A549 (cell line): ENCODE results near the gene RGS10. TPM values are rescaled to one million over a fixed set of nuclear protein-coding genes. Genes with fewer than 3 reads are reported as not detected.

Experiments
- ATAC-seq, 2 experiments: fragments of 200-7000 bp in 1 of 2; fragments of >200 bp in 1 of 2; cut with Nextera tagmentation in 1 of 2; cut with Tn5 transposase in 1 of 2; 3 replicates each; pipeline versions ENCODE4 v1.8.0 to v1.9.1; 2018 to 2020; ENCODE audit warnings: mild to moderate bottlenecking in 1 of 2, moderate library complexity in 1 of 2
- CTCF ChIA-PET: fragments of 300-600 bp; sonication (Branson Sonifier 250); formaldehyde crosslinking; extraction: SDS; loops from one replicate; lab custom pipeline; 2021; ENCODE audit warnings: antibody characterized with exemption, inconsistent platforms; lab: Yijun Ruan, JAX
- POLR2A ChIA-PET: fragments of 350-600 bp; formaldehyde crosslinking; extraction: SDS; loops from one replicate; lab custom pipeline; 2021; ENCODE audit warnings: antibody characterized with exemption, inconsistent platforms; lab: Yijun Ruan, JAX
- DNase-seq, 2 experiments: peaks; one replicate each; pipeline versions ENCODE4 v3.0.0 to v3.0.0-alpha.2; 2011 to 2016; ENCODE audit warnings: low read depth in 1 of 2, low spot score in 1 of 2
- FAIRE-seq: peaks from 2 replicates; lab custom pipeline; 2011; peaks lifted over from hg19 to GRCh38; lab: Jason Lieb, UNC
- H3K27ac ChIP-seq, 2 experiments: fragments of >200 bp; sonication (Bioruptor Twin); formaldehyde crosslinking; 3 replicates each; pipeline ENCODE4 v1.5.1; 2016 to 2017
- H3K4me1 ChIP-seq: fragments of >200 bp; sonication (Bioruptor Twin); formaldehyde crosslinking; 3 replicates; pipeline ENCODE4 v1.6.1; 2016
- H3K4me2 ChIP-seq: fragments of >200 bp; sonication (Bioruptor Twin); formaldehyde crosslinking; 3 replicates; pipeline ENCODE4 v1.6.1; 2016
- H3K4me3 ChIP-seq: fragments of >200 bp; sonication (Bioruptor Twin); formaldehyde crosslinking; 3 replicates; pipeline ENCODE4 v1.5.1; 2016
- H3K9me3 ChIP-seq: fragments of >200 bp; sonication (Bioruptor Twin); formaldehyde crosslinking; 3 replicates; pipeline ENCODE4 v1.6.1; 2016
- BCL3 ChIP-seq: fragments of >200 bp; sonication (Bioruptor Twin); formaldehyde crosslinking; IDR thresholded peaks from 3 replicates; pipeline ENCODE4 v1.6.1; 2016
- CBX2 ChIP-seq: fragments of 200-600 bp; sonication (generic); IDR thresholded peaks from 2 replicates; pipeline ENCODE4 v1.6.1; 2016; ENCODE audit warnings: low read depth, mild to moderate bottlenecking, borderline replicate concordance
- CBX8 ChIP-seq: fragments of 200-600 bp; sonication (generic); IDR thresholded peaks from 2 replicates; pipeline ENCODE4 v1.6.1; 2016
- CEBPB ChIP-seq, 2 experiments: fragments of >200 bp in 1 of 2; sonication (Bioruptor Twin) in 1 of 2; formaldehyde crosslinking in 1 of 2; IDR thresholded peaks; 2 replicates each; pipeline ENCODE4 v1.6.1; 2012 to 2016
- EP300 ChIP-seq, 2 experiments: fragments of >200 bp; sonication (Bioruptor Twin); formaldehyde crosslinking; IDR thresholded peaks; 2 replicates in 1 of 2; 3 replicates in 1 of 2; pipeline ENCODE4 v1.6.1; 2016 to 2017
- FOSB ChIP-seq: fragments of 250-450 bp; sonication (Bioruptor Pico); IDR thresholded peaks from 2 replicates; pipeline ENCODE4 v1.5.0; 2020; ENCODE audit warnings: mild to moderate bottlenecking, moderate library complexity
- FOSL2 ChIP-seq, 2 experiments: fragments of 450-650 bp in 1 of 2; fragments of >200 bp in 1 of 2; sonication (Bioruptor Twin) in 1 of 2; formaldehyde crosslinking; IDR thresholded peaks; 2 replicates each; pipeline versions ENCODE4 v1.5.0 to v1.6.1; 2016 to 2020; ENCODE audit warnings: mild to moderate bottlenecking in 1 of 2, moderate library complexity in 1 of 2
- FOXS1 ChIP-seq: fragments of 250-450 bp; sonication (Bioruptor Pico); IDR thresholded peaks from 2 replicates; pipeline ENCODE4 v1.5.0; 2020; ENCODE audit warnings: mild to moderate bottlenecking, moderate library complexity
- HDAC2 ChIP-seq: fragments of 200-600 bp; sonication (generic); IDR thresholded peaks from 2 replicates; pipeline ENCODE4 v1.6.1; 2016
- HES2 ChIP-seq: fragments of >200 bp; sonication (Bioruptor Twin); formaldehyde crosslinking; IDR thresholded peaks from 2 replicates; pipeline ENCODE4 v1.6.1; 2016
- HEYL ChIP-seq: fragments of 250-450 bp; sonication (Bioruptor Pico); IDR thresholded peaks from 2 replicates; pipeline ENCODE4 v1.8.0; 2021; ENCODE audit warnings: mild to moderate bottlenecking, moderate library complexity
- HOXB5 ChIP-seq: fragments of 250-450 bp; sonication (Bioruptor Pico); IDR thresholded peaks from 2 replicates; pipeline ENCODE4 v1.5.0; 2020; ENCODE audit warnings: mild to moderate bottlenecking, moderate library complexity
- NPAS2 ChIP-seq: fragments of 250-450 bp; sonication (Bioruptor Pico); IDR thresholded peaks from 2 replicates; pipeline ENCODE4 v1.8.0; 2022; ENCODE audit warnings: mild to moderate bottlenecking, moderate library complexity, borderline replicate concordance
- NR3C1 ChIP-seq: fragments of >200 bp; sonication (Bioruptor Twin); formaldehyde crosslinking; IDR thresholded peaks from 3 replicates; pipeline ENCODE4 v1.6.1; 2017
- PBX3 ChIP-seq: IDR thresholded peaks from 2 replicates; pipeline ENCODE4 v1.6.1; 2012
- PHF8 ChIP-seq: fragments of 200-600 bp; sonication (generic); IDR thresholded peaks from 2 replicates; pipeline ENCODE4 v1.6.1; 2016; ENCODE audit warnings: low read depth, mild to moderate bottlenecking, antibody characterized with exemption, moderate library complexity, borderline replicate concordance
- RCOR1 ChIP-seq: fragments of 150-350 bp; IDR thresholded peaks from 2 replicates; pipeline ENCODE4 v1.6.1; 2014; ENCODE audit warnings: antibody characterized with exemption, low read length, low read depth
- RFX5 ChIP-seq: fragments of 450-650 bp; IDR thresholded peaks from 2 replicates; pipeline ENCODE4 v1.7.1; 2014; ENCODE audit warnings: antibody characterized with exemption, mild to moderate bottlenecking, moderate library complexity
- RNF2 ChIP-seq: fragments of 200-600 bp; sonication (generic); IDR thresholded peaks from 2 replicates; pipeline ENCODE4 v1.6.1; 2016; ENCODE audit warnings: low read depth, mild to moderate bottlenecking, antibody characterized with exemption, moderate library complexity, borderline replicate concordance
- TFCP2L1 ChIP-seq: fragments of 250-450 bp; sonication (Bioruptor Pico); IDR thresholded peaks from 2 replicates; pipeline ENCODE4 v1.5.0; 2021; ENCODE audit warnings: mild to moderate bottlenecking
- ZC3H11A ChIP-seq: fragments of 450-650 bp; IDR thresholded peaks from 2 replicates; pipeline ENCODE4 v1.6.1; 2014; ENCODE audit warnings: antibody characterized with exemption, mild to moderate bottlenecking
- ZFP36 ChIP-seq: fragments of 450-650 bp; IDR thresholded peaks from 2 replicates; pipeline ENCODE4 v1.6.1; 2014; ENCODE audit warnings: borderline replicate concordance; ENCODE audit not compliant: partially characterized antibody
- ZNF302 ChIP-seq: fragments of 250-450 bp; sonication (Bioruptor Pico); IDR thresholded peaks from 2 replicates; pipeline ENCODE4 v1.9.0; 2021; ENCODE audit warnings: inconsistent platforms, mild to moderate bottlenecking, moderate library complexity
- ZSCAN20 ChIP-seq: fragments of 250-450 bp; sonication (Bioruptor Pico); IDR thresholded peaks from 2 replicates; pipeline ENCODE4 v1.8.0; 2022; ENCODE audit warnings: mild to moderate bottlenecking, moderate library complexity
- WGBS: methylation state at CpG from one replicate; pipeline ENCODE4 v1.1.6; 2017; ENCODE audit errors: missing lambda C conversion rate; 5-methylcytosine and 5-hydroxymethylcytosine counted together
- polyA plus RNA-seq, 4 experiments: library from polyadenylated mRNA; depleted of rRNA in 3 of 4; stranded (reverse); fragments of >200 nt; fragmentation: RNase III in 1 of 4; extraction: RNeasy Plus Mini Kit Qiagen cat#74134 plus additional on column Dnase treatment in 1 of 4; gene quantifications; 2 replicates in 3 of 4; 3 replicates in 1 of 4; pipeline ENCODE4 v1.2.3, GENCODE V29; 2011 to 2017
- TF ChIP-seq, protein P1 (sequence below): IDR thresholded peaks from 2 replicates; pipeline ENCODE4 v1.6.1; 2012
- TF ChIP-seq, protein P2 (sequence below): fragments of >200 bp; sonication (Bioruptor Twin); formaldehyde crosslinking; IDR thresholded peaks from 3 replicates; pipeline ENCODE4 v1.5.1; 2016

Gene RGS10
- polyA plus RNA-seq, 2 of the 4 experiments (the other 2 are of a cell fraction) = 39.7 to 46.4 TPM

- WGBS = 7% methylated on average over 3 of the region's 3 CpGs
These were observed 65.1 kb downstream of the RGS10 start for GRCh38 chr10:119477444-119477843.

GRCh38 chr10:119474606-119475005 is 67.9 kb downstream of the RGS10 start:
- no peak overlapping the region for H3K4me2 ChIP-seq
- POLR2A ChIA-PET = no interaction called here
- no peak for ATAC-seq
- H3K4me1 ChIP-seq = no peaks in the 10 kb centered on the region
- DNase-seq = no peak
- H3K4me3 ChIP-seq = no peak overlapping the region
- H3K9me3 ChIP-seq = no peaks in the 10 kb centered on the region
- FAIRE-seq = no peak
- CTCF ChIA-PET = interaction anchor here (1.5 kb wide), 1 partner anchor 15 kb away, joined by 4 read pairs; no protein-coding TSS in a partner anchor
- no peak overlapping the region for H3K27ac ChIP-seq
- WGBS = 49% methylated on average over 10 of the region's 10 CpGs
- no peak for TF ChIP-seq ZFP36
- TF ChIP-seq HDAC2 = no peak
- TF ChIP-seq HOXB5 (CRISPR knock-in tag) = no peak
- no peak for TF ChIP-seq HES2
- no peak for TF ChIP-seq RCOR1
- TF ChIP-seq PHF8 = no peak
- no peak for TF ChIP-seq BCL3
- no peak for TF ChIP-seq CBX2
- no peak for TF ChIP-seq TFCP2L1 (CRISPR knock-in tag)
- TF ChIP-seq FOSB = no peak
- no peak for TF ChIP-seq RFX5
- TF ChIP-seq ZSCAN20 (CRISPR knock-in tag) = no peak
- no peak for TF ChIP-seq CBX8
- no peak for TF ChIP-seq NPAS2
- TF ChIP-seq ZC3H11A = no peak
- no peak for TF ChIP-seq FOSL2 (IDR thresholded peaks at IDR 0.05)
- no peak for TF ChIP-seq FOSL2 (CRISPR knock-in tag; IDR thresholded peaks at IDR 0.05)
- TF ChIP-seq, protein P1, sequence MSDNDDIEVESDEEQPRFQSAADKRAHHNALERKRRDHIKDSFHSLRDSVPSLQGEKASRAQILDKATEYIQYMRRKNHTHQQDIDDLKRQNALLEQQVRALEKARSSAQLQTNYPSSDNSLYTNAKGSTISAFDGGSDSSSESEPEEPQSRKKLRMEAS = no peak
- TF ChIP-seq NR3C1 = no peak
- no peak for TF ChIP-seq CEBPB (IDR thresholded peaks at IDR 0.05)
- no peak for TF ChIP-seq EP300 (IDR thresholded peaks at IDR 0.05)

More at GRCh38 chr10:119477444-119477843, 65.1 kb downstream of the RGS10 start:
- Histone ChIP-seq H3K4me3 (no peak overlapping the region), H3K9me3 (no peaks in the 10 kb centered on the region), H3K4me2 (no peak overlapping the region), H3K4me1 (no peaks in the 10 kb centered on the region), H3K27ac (no peak overlapping the region)
- TF ChIP-seq CEBPB (IDR thresholded peaks at IDR 0.05) = no peak
- no peak for TF ChIP-seq HEYL (CRISPR knock-in tag)
- TF ChIP-seq, protein P1 = no peak
- no peak for TF ChIP-seq ZNF302 (CRISPR knock-in tag)
- TF ChIP-seq FOXS1 = no peak
- TF ChIP-seq RNF2 = no peak
- no peak for TF ChIP-seq FOSB
- no peak for TF ChIP-seq PHF8
- no peak for TF ChIP-seq ZSCAN20 (CRISPR knock-in tag)
- TF ChIP-seq RCOR1 = no peak
- TF ChIP-seq CBX2 = no peak
- TF ChIP-seq TFCP2L1 (CRISPR knock-in tag) = no peak
- TF ChIP-seq PBX3 = no peak
- no peak for TF ChIP-seq NR3C1
- TF ChIP-seq, protein P2, sequence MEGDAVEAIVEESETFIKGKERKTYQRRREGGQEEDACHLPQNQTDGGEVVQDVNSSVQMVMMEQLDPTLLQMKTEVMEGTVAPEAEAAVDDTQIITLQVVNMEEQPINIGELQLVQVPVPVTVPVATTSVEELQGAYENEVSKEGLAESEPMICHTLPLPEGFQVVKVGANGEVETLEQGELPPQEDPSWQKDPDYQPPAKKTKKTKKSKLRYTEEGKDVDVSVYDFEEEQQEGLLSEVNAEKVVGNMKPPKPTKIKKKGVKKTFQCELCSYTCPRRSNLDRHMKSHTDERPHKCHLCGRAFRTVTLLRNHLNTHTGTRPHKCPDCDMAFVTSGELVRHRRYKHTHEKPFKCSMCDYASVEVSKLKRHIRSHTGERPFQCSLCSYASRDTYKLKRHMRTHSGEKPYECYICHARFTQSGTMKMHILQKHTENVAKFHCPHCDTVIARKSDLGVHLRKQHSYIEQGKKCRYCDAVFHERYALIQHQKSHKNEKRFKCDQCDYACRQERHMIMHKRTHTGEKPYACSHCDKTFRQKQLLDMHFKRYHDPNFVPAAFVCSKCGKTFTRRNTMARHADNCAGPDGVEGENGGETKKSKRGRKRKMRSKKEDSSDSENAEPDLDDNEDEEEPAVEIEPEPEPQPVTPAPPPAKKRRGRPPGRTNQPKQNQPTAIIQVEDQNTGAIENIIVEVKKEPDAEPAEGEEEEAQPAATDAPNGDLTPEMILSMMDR = no peak
- ATAC-seq (peak in 1 of 2 experiments; percentile 21; a peak in 2 of 6 replicates), DNase-seq (no peak), FAIRE-seq (no peak)
- POLR2A ChIA-PET = no interaction called here
- CTCF ChIA-PET = interaction anchor here (1.8 to 5.4 kb wide), 3 partner anchors 12 to 278 kb away, joined by 4 to 34 read pairs (median 8); no protein-coding TSS in a partner anchor
